Keratinocyte (primary cell): ENCODE results near the gene PNMA3. TPM values are rescaled to one million over a fixed set of nuclear protein-coding genes. Genes with fewer than 3 reads are reported as not detected.

ENCODE experiments used
- DNase-seq: peaks from one replicate; pipeline ENCODE4 v3.0.0-alpha.2; 2011; ENCODE audit warnings: low read depth, missing footprints, low spot score
- FAIRE-seq: peaks from 2 replicates; lab custom pipeline; 2011; peaks lifted over from hg19 to GRCh38; lab: Jason Lieb, UNC
- H2AFZ ChIP-seq: 2 replicates; pipeline ENCODE4 v1.6.0; 2012; ENCODE audit warnings: low read length, control low read depth, inconsistent platforms; ENCODE audit not compliant: control insufficient read depth
- H3K27ac ChIP-seq: 2 replicates; pipeline ENCODE4 v1.5.1; 2011; ENCODE audit warnings: low read length; ENCODE audit not compliant: control insufficient read depth, insufficient read depth
- H3K27me3 ChIP-seq: 3 replicates; pipeline ENCODE4 v1.6.0; 2011; ENCODE audit warnings: low read length; ENCODE audit not compliant: control insufficient read depth, insufficient read depth; ENCODE audit errors: extremely low read depth
- H3K36me3 ChIP-seq, 2 experiments: 2 replicates in 1 of 2; 3 replicates in 1 of 2; pipeline ENCODE4 v1.5.1; 2011; ENCODE audit warnings: low read length in 2 of 2, mild to moderate bottlenecking in 1 of 2; ENCODE audit not compliant: control insufficient read depth in 2 of 2, insufficient read depth in 2 of 2; ENCODE audit errors: extremely low read depth in 1 of 2
- H3K4me1 ChIP-seq: 3 replicates; pipeline ENCODE4 v1.5.1; 2011; ENCODE audit warnings: low read length; ENCODE audit not compliant: control insufficient read depth, insufficient read depth; ENCODE audit errors: extremely low read depth
- H3K4me2 ChIP-seq: 3 replicates; pipeline ENCODE4 v1.6.0; 2011; ENCODE audit warnings: low read depth, low read length; ENCODE audit not compliant: control insufficient read depth, insufficient read depth; ENCODE audit errors: extremely low read depth
- H3K4me3 ChIP-seq, 3 experiments: fragments of 200-600 bp in 1 of 3; sonication (generic) in 1 of 3; 2 replicates in 2 of 3; 3 replicates in 1 of 3; pipeline ENCODE4 v1.5.1; 2011 to 2016; ENCODE audit warnings: low read length in 3 of 3, mild to moderate bottlenecking in 3 of 3, control low read depth in 2 of 3, inconsistent platforms in 1 of 3, low read depth in 1 of 3, mixed read lengths in 1 of 3, mixed run types in 1 of 3, moderate library complexity in 1 of 3; ENCODE audit not compliant: control insufficient read depth in 2 of 3, insufficient read depth in 2 of 3; ENCODE audit errors: extremely low read depth in 1 of 3
- H3K79me2 ChIP-seq: 2 replicates; pipeline ENCODE4 v1.6.0; 2012; ENCODE audit warnings: low read length; ENCODE audit not compliant: control insufficient read depth, insufficient read depth
- H3K9ac ChIP-seq: 3 replicates; pipeline ENCODE4 v1.6.0; 2011; ENCODE audit warnings: low read length; ENCODE audit not compliant: control insufficient read depth, insufficient read depth; ENCODE audit errors: extremely low read depth
- H3K9me1 ChIP-seq: 3 replicates; pipeline ENCODE4 v1.6.0; 2011; ENCODE audit warnings: low read length; ENCODE audit not compliant: control insufficient read depth, insufficient read depth; ENCODE audit errors: extremely low read depth
- H3K9me3 ChIP-seq: 2 replicates; pipeline ENCODE4 v1.5.1; 2012; ENCODE audit warnings: low read depth, low read length; ENCODE audit not compliant: control insufficient read depth
- H4K20me1 ChIP-seq: 3 replicates; pipeline ENCODE4 v1.6.0; 2011; ENCODE audit warnings: low read length; ENCODE audit not compliant: control insufficient read depth, insufficient read depth; ENCODE audit errors: extremely low read depth
- EZH2 ChIP-seq: IDR thresholded peaks from one replicate; pipeline ENCODE4 v1.6.1; 2012; ENCODE audit warnings: inconsistent platforms, mild to moderate bottlenecking, low read length, moderate library complexity
- dilution Hi-C: fragments of 300-500 bp; cut with MboI; formaldehyde crosslinking; loops from one replicate; pipeline ENCODE4 v1.7.0; 2020; ENCODE audit warnings: low sequenced_read_pairs; ENCODE audit not compliant: extremely low pct_ligation_motif_present
- polyA plus RNA-seq, 5 experiments: library from polyadenylated mRNA; depleted of rRNA in 3 of 5; stranded (reverse) in 3 of 5; stranded (forward) in 1 of 5; unstranded in 1 of 5; fragments of >200 nt; gene quantifications; 1 replicate in 1 of 5; 2 replicates in 3 of 5; 3 replicates in 1 of 5; pipeline versions ENCODE4 v1.2.1 to v1.2.3, GENCODE V29; 2011 to 2012; ENCODE audit warnings: missing spikeins in 2 of 5, low read depth in 1 of 5, low replicate concordance in 1 of 5
- TF ChIP-seq, protein P1 (sequence below), 3 experiments: IDR thresholded peaks in 1 of 3; conservative IDR thresholded peaks in 1 of 3; optimal IDR thresholded peaks in 1 of 3; 2 replicates in 2 of 3; 3 replicates in 1 of 3; pipeline versions ENCODE3 to v1.5.1; 2011; ENCODE audit warnings: low read length in 3 of 3, mild to moderate bottlenecking in 3 of 3, moderate library complexity in 2 of 3, control low read depth in 1 of 3, inconsistent platforms in 1 of 3; ENCODE audit not compliant: insufficient read depth in 2 of 3; ENCODE audit errors: extremely low read depth in 1 of 3

PNMA3 gene
- polyA plus RNA-seq, 1 donor (not counting 4 experiments of a cell fraction or from before 2014, with no cell fraction given), result not detected

DNA sequence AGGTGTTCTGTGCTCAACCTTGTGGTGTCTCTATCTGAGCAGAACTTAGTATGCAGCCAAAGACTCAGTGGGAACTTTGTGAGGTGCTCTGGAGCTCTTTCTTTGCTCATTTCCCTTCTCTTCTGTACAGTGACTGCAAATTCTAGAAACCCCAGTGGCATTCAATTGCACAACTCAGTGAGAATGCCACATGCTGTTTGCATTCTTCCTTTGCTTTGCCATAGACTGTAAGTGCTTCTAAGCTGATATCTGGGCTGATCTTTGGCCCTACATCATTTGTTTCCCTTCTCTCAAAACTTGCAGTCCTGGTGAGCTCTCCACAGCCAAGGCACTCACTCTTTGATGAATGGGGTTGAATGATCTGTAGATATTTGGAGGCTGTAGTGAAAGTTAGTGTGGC lies 7.0 kb downstream of the PNMA3 start:
- H2AFZ ChIP-seq, result no peak overlapping the region
- no peak overlapping the region for H3K4me2 ChIP-seq
- FAIRE-seq, result no peak
- peaks cover 2% of the 10 kb centered on the region for H3K27me3 ChIP-seq
- DNase-seq, result no peak
- H4K20me1 ChIP-seq, result no peaks in the 10 kb centered on the region
- dilution Hi-C loops, result no loop called here
- peaks cover 3% of the 10 kb centered on the region for H3K4me1 ChIP-seq
- H3K9me1 ChIP-seq, result no peaks in the 10 kb centered on the region
- H3K4me3 ChIP-seq, result no peak overlapping the region
- H3K9ac ChIP-seq, result no peak overlapping the region
- H3K27ac ChIP-seq, result no peak overlapping the region
- H3K36me3 ChIP-seq, result no peaks in the 10 kb centered on the region
- H3K9me3 ChIP-seq, result no peaks in the 10 kb centered on the region
- TF ChIP-seq EZH2, result no peak
- TF ChIP-seq, protein P1, sequence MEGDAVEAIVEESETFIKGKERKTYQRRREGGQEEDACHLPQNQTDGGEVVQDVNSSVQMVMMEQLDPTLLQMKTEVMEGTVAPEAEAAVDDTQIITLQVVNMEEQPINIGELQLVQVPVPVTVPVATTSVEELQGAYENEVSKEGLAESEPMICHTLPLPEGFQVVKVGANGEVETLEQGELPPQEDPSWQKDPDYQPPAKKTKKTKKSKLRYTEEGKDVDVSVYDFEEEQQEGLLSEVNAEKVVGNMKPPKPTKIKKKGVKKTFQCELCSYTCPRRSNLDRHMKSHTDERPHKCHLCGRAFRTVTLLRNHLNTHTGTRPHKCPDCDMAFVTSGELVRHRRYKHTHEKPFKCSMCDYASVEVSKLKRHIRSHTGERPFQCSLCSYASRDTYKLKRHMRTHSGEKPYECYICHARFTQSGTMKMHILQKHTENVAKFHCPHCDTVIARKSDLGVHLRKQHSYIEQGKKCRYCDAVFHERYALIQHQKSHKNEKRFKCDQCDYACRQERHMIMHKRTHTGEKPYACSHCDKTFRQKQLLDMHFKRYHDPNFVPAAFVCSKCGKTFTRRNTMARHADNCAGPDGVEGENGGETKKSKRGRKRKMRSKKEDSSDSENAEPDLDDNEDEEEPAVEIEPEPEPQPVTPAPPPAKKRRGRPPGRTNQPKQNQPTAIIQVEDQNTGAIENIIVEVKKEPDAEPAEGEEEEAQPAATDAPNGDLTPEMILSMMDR (optimal IDR thresholded peaks at IDR 0.05 in 1 of 3, IDR thresholded peaks at IDR 0.05 in 1 of 3, conservative IDR thresholded peaks at IDR 0.05 in 1 of 3; ENCODE audit: extremely low read depth in 1 of 3, insufficient read depth in 2 of 3, low read length in 3 of 3), result no peak
- no peaks in the 10 kb centered on the region for H3K79me2 ChIP-seq

DNA sequence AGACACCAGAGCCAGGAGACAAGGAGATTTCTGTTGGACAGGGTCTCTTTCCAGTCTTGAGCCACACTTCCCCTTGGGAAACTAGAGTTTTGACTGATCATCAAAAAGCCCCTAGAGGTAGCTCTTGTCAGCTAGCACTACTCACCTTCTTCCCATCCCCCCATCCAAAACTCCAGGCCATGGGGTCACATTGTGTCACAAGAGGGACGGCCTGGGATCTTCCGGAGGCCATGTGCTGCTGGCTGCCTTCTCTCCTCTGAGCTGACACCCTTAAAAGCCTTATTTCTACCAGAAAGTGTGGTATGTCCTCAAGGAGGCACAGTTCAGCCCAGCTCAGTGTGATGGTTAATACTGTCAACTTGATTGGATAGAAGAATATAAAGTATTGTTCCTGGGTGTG lies 7.8 kb downstream of the PNMA3 start:
- H3K9me3 ChIP-seq, result no peaks in the 10 kb centered on the region

More for the DNA sequence above, 7.8 kb downstream of the PNMA3 start:
- Histone ChIP-seq H3K27ac (no peak overlapping the region), H3K27me3 (no peaks in the 10 kb centered on the region), H4K20me1 (no peaks in the 10 kb centered on the region), H2AFZ (no peak overlapping the region), H3K9me1 (no peaks in the 10 kb centered on the region), H3K4me3 (no peak overlapping the region), H3K79me2 (no peaks in the 10 kb centered on the region), H3K4me2 (no peak overlapping the region), H3K36me3 (no peaks in the 10 kb centered on the region), H3K4me1 (peaks cover 3% of the 10 kb centered on the region), H3K9ac (no peak overlapping the region)
- DNase-seq (no peak), FAIRE-seq (no peak)
- TF ChIP-seq EZH2, result no peak
- TF ChIP-seq, protein P1 (optimal IDR thresholded peaks at IDR 0.05 in 1 of 3, IDR thresholded peaks at IDR 0.05 in 1 of 3, conservative IDR thresholded peaks at IDR 0.05 in 1 of 3; ENCODE audit: extremely low read depth in 1 of 3, insufficient read depth in 2 of 3, low read length in 3 of 3), result no peak
- dilution Hi-C loops, result no loop called here
